Neural progenitor cell (in vitro differentiated cells): ENCODE results near the gene AHSG. TPM values are rescaled to one million over a fixed set of nuclear protein-coding genes. Genes with fewer than 3 reads are reported as not detected.
"Not testable (repeated sequence)": the region's sequence is repeated elsewhere in the genome, so short reads cannot be mapped to it uniquely, and the experiment has no call there.

Experiments
- DNase-seq: peaks from one replicate; pipeline ENCODE4 v3.0.0-alpha.2; 2016; ENCODE audit warnings: low spot score
- H2AFZ ChIP-seq: fragments of 200-600 bp; sonication (generic); replicated peaks from 2 replicates; pipeline ENCODE4 v1.6.1; 2016; ENCODE audit warnings: antibody characterized with exemption
- H3F3A ChIP-seq: fragments of 200-600 bp; sonication (generic); 2 replicates; pipeline ENCODE4 v1.6.1; 2016; ENCODE audit warnings: antibody characterized with exemption, low read depth
- H3K27ac ChIP-seq: fragments of 200-600 bp; sonication (generic); 2 replicates; pipeline ENCODE4 v1.5.1; 2016; ENCODE audit warnings: mild to moderate bottlenecking
- H3K27me3 ChIP-seq: fragments of 200-600 bp; sonication (generic); 2 replicates; pipeline ENCODE4 v1.6.1; 2016; ENCODE audit warnings: mild to moderate bottlenecking, moderate library complexity
- H3K36me3 ChIP-seq: fragments of 200-600 bp; sonication (generic); 2 replicates; pipeline ENCODE4 v1.5.1; 2016
- H3K4me1 ChIP-seq: fragments of 200-600 bp; sonication (generic); 2 replicates; pipeline ENCODE4 v1.6.1; 2016; ENCODE audit warnings: mixed run types
- H3K4me2 ChIP-seq: fragments of 200-600 bp; sonication (generic); 2 replicates; pipeline ENCODE4 v1.6.1; 2016
- H3K4me3 ChIP-seq: fragments of 200-600 bp; sonication (generic); 2 replicates; pipeline ENCODE4 v1.5.1; 2016
- H3K79me2 ChIP-seq: fragments of 200-600 bp; sonication (generic); 2 replicates; pipeline ENCODE4 v1.6.1; 2016; ENCODE audit warnings: low read depth
- H3K9ac ChIP-seq: fragments of 200-600 bp; sonication (generic); 2 replicates; pipeline ENCODE4 v1.6.1; 2016
- H3K9me3 ChIP-seq: fragments of 200-600 bp; sonication (generic); 2 replicates; pipeline ENCODE4 v1.5.1; 2016; ENCODE audit warnings: low read depth
- H4K20me1 ChIP-seq: fragments of 200-600 bp; sonication (generic); 2 replicates; pipeline ENCODE4 v1.6.1; 2016; ENCODE audit warnings: low read depth
- H3K27ac Mint-ChIP-seq: 3 replicates; pipeline ENCODE4 v1.8.0; 2021; ENCODE audit warnings: mixed read lengths
- H3K27me3 Mint-ChIP-seq: 2 replicates; pipeline ENCODE4 v1.8.0; 2022; ENCODE audit warnings: low read depth, mild to moderate bottlenecking, inconsistent platforms, moderate library complexity, mixed read lengths; ENCODE audit not compliant: insufficient read depth
- H3K36me3 Mint-ChIP-seq: 3 replicates; pipeline ENCODE4 v1.8.0; 2021; ENCODE audit warnings: mixed read lengths
- H3K4me1 Mint-ChIP-seq: 3 replicates; pipeline ENCODE4 v1.8.0; 2021; ENCODE audit warnings: mixed read lengths
- H3K4me3 Mint-ChIP-seq: 3 replicates; pipeline ENCODE4 v1.8.0; 2021; ENCODE audit warnings: mild to moderate bottlenecking, moderate library complexity, mixed read lengths
- H3K9me3 Mint-ChIP-seq: 3 replicates; pipeline ENCODE4 v1.8.0; 2020; ENCODE audit warnings: mixed read lengths
- EZH2 ChIP-seq: fragments of 200-600 bp; sonication (generic); IDR thresholded peaks from 2 replicates; pipeline ENCODE4 v1.6.1; 2017; ENCODE audit warnings: antibody characterized with exemption, mild to moderate bottlenecking, moderate library complexity
- EZH2phosphoT487 ChIP-seq: fragments of 200-600 bp; sonication (generic); IDR thresholded peaks from 2 replicates; pipeline ENCODE4 v1.6.1; 2017; ENCODE audit warnings: antibody characterized with exemption
- total RNA-seq: library from RNA; depleted of rRNA; stranded (reverse); fragments of >200 nt; gene quantifications from 2 replicates; pipeline ENCODE4 v1.2.3, GENCODE V29; 2015; ENCODE audit warnings: low replicate concordance
- TF ChIP-seq, protein P1 (sequence below): fragments of 200-600 bp; sonication (generic); IDR thresholded peaks from 2 replicates; pipeline ENCODE4 v1.5.1; 2017; ENCODE audit warnings: antibody characterized with exemption, mild to moderate bottlenecking

AHSG gene
- total RNA-seq, 1 donor from 2014 or later, result not detected

- peak within 1 kb of the TSS; percentile 88 for H3K4me3 Mint-ChIP-seq
Measured at GRCh38 chr3:186567072-186567921, 45.6 kb upstream of the AHSG start, which contains the start of gene TBCCD1. TBCCD1 (minus strand) TSS chr3:186567339; CDS start chr3:186564329, 3,010 bp downstream.

GRCh38 chr3:186569361-186569760 is 43.5 kb upstream of the AHSG start:
- not testable (repeated sequence) for H3K36me3 ChIP-seq, H3K9me3 ChIP-seq, H2AFZ ChIP-seq, H3K9me3 Mint-ChIP-seq, H3K27ac Mint-ChIP-seq, DNase-seq, H4K20me1 ChIP-seq, H3K27me3 ChIP-seq, H3K27ac ChIP-seq, H3K9ac ChIP-seq, H3K27me3 Mint-ChIP-seq, H3K4me1 ChIP-seq, H3K36me3 Mint-ChIP-seq
- H3K4me3 ChIP-seq, result peak overlapping the region; percentile 78
- peaks cover 53% of the 10 kb centered on the region for H3K79me2 ChIP-seq
- peaks cover 32% of the 10 kb centered on the region for H3K4me1 Mint-ChIP-seq
- H3K4me2 ChIP-seq, result peak overlapping the region; percentile 80
- peak overlapping the region; percentile 97 for H3K4me3 Mint-ChIP-seq
- H3F3A ChIP-seq, result peaks cover 14% of the 10 kb centered on the region

More at GRCh38 chr3:186567072-186567921, 45.6 kb upstream of the AHSG start, which contains the start of gene TBCCD1:
- Mint-ChIP-seq H3K36me3 (peaks cover 2% of the 10 kb centered on the region), H3K4me1 (peaks cover 32% of the 10 kb centered on the region), H3K27ac (peak within 1 kb of the TSS; percentile 93), H3K27me3 (peaks cover 6% of the 10 kb centered on the region), H3K9me3 (no peaks in the 10 kb centered on the region)
- TF ChIP-seq EZH2 (no peak), EZH2phosphoT487 (no peak)
- TF ChIP-seq, protein P1, sequence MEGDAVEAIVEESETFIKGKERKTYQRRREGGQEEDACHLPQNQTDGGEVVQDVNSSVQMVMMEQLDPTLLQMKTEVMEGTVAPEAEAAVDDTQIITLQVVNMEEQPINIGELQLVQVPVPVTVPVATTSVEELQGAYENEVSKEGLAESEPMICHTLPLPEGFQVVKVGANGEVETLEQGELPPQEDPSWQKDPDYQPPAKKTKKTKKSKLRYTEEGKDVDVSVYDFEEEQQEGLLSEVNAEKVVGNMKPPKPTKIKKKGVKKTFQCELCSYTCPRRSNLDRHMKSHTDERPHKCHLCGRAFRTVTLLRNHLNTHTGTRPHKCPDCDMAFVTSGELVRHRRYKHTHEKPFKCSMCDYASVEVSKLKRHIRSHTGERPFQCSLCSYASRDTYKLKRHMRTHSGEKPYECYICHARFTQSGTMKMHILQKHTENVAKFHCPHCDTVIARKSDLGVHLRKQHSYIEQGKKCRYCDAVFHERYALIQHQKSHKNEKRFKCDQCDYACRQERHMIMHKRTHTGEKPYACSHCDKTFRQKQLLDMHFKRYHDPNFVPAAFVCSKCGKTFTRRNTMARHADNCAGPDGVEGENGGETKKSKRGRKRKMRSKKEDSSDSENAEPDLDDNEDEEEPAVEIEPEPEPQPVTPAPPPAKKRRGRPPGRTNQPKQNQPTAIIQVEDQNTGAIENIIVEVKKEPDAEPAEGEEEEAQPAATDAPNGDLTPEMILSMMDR, result no peak
- peak within 1 kb of the TSS; percentile 93 for H3K4me3 ChIP-seq
- H3K4me2 ChIP-seq, result peak within 1 kb of the TSS; percentile 85
- peaks cover 9% of the 10 kb centered on the region for H3F3A ChIP-seq
- H3K36me3 ChIP-seq, result peaks cover under 1% of the 10 kb centered on the region
- H3K9me3 ChIP-seq, result no peaks in the 10 kb centered on the region
- no peaks in the 10 kb centered on the region for H4K20me1 ChIP-seq
- H3K27ac ChIP-seq, result peak within 1 kb of the TSS; percentile 36
- peaks cover 39% of the 10 kb centered on the region for H3K79me2 ChIP-seq
- peak within 1 kb of the TSS; percentile 98 for H2AFZ ChIP-seq
- DNase-seq, result peak; percentile 95
- H3K4me1 ChIP-seq, result peaks cover 6% of the 10 kb centered on the region
- H3K9ac ChIP-seq, result peak within 1 kb of the TSS; percentile 74
- no peaks in the 10 kb centered on the region for H3K27me3 ChIP-seq

GRCh38 chr3:186569779-186570095 is 43.1 kb upstream of the AHSG start:
- H3K27me3 Mint-ChIP-seq, result peaks cover 6% of the 10 kb centered on the region
- peaks cover 6% of the 10 kb centered on the region for H3K4me1 ChIP-seq
- no peaks in the 10 kb centered on the region for H3K27me3 ChIP-seq
- peak overlapping the region; percentile 97 for H3K4me3 Mint-ChIP-seq
- DNase-seq, result no peak
- H3K9me3 ChIP-seq, result no peaks in the 10 kb centered on the region
- no peak for TF ChIP-seq EZH2
- TF ChIP-seq, protein P1, result no peak
- TF ChIP-seq EZH2phosphoT487, result no peak
- H3K4me3 ChIP-seq, result peak overlapping the region; percentile 78
- peaks cover 32% of the 10 kb centered on the region for H3K4me1 Mint-ChIP-seq
- H3K36me3 Mint-ChIP-seq, result no peaks in the 10 kb centered on the region
- no peaks in the 10 kb centered on the region for H3K9me3 Mint-ChIP-seq
- peaks cover 14% of the 10 kb centered on the region for H3F3A ChIP-seq
- H3K4me2 ChIP-seq, result peak overlapping the region; percentile 80
- H3K27ac ChIP-seq, result no peak overlapping the region
- peaks cover 57% of the 10 kb centered on the region for H3K79me2 ChIP-seq
- H3K9ac ChIP-seq, result peak overlapping the region; percentile 74
- H3K27ac Mint-ChIP-seq, result no peak overlapping the region
- H2AFZ ChIP-seq, result no peak overlapping the region
- H3K36me3 ChIP-seq, result peaks cover 7% of the 10 kb centered on the region
- H4K20me1 ChIP-seq, result no peaks in the 10 kb centered on the region
